Stimulated activated CD4-positive, alpha-beta T cell treated with anti-CD3 and anti-CD28 coated beads, Interleukin-1b, Interleukin-23, amount 100 ng/mL, for 48 hours (primary cell): ENCODE data around the gene ATP13A2.
"Not testable (repeated sequence)": the region's sequence is repeated elsewhere in the genome, so short reads cannot be mapped to it uniquely, and the experiment has no call there.

ENCODE experiments used
- DNase-seq: peaks from one replicate; pipeline ENCODE4 v3.0.0-alpha.2; 2020

The ATP13A2 gene

GRCh38 chr1:16978139-16978538, 33.6 kb downstream of the ATP13A2 start:
- DNase-seq: no peak

GRCh38 chr1:16977377-16977776, 34.4 kb downstream of the ATP13A2 start:
- no peak for DNase-seq

DNA sequence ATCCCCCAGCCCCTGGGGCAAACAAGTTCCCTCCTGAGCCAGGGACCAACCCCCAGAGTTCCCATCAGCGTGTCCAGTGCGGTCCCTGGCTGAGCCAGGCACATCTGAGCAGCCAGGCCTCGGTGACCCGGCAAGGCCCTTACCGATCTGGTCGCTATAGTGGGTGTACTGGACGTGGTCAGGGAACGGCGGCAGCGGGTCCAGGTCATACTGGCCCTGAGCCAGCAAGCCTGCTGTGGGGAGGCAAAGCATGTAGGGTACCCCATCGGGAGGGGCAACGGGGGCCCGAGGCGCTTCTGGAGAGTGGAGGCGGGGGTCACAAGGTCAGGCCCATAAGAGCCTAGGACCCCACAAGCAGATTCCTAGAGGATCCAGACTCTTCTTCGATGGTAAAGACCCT, 34.8 kb downstream of the ATP13A2 start:
- no peak for DNase-seq

DNA sequence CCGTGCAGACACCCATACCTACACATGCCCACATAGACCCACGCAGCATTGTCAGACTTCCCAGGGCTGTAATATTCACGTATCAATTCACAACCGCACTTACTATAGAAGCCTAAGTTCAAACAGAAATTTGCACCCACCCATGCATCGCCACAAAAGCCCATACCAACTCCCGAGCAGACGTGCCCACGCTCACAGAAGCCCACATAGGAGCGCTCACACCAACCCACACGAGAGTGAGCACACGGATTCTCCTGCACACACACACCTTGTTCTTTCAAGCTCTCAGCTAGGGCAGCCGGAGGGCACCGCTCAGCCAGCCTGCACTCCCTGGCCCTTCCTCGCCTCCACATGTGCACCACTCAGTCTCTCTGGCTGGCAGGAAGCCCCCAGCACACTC, 35.9 kb downstream of the ATP13A2 start:
- DNase-seq: no peak

GRCh38 chr1:16975211-16975610, 36.5 kb downstream of the ATP13A2 start:
- DNase-seq: no peak

- no peak for DNase-seq
These were observed 38.5 kb downstream of the ATP13A2 start for GRCh38 chr1:16973215-16973614.

GRCh38 chr1:16972189-16972895, 39.4 kb downstream of the ATP13A2 start:
- no peak for DNase-seq

DNA sequence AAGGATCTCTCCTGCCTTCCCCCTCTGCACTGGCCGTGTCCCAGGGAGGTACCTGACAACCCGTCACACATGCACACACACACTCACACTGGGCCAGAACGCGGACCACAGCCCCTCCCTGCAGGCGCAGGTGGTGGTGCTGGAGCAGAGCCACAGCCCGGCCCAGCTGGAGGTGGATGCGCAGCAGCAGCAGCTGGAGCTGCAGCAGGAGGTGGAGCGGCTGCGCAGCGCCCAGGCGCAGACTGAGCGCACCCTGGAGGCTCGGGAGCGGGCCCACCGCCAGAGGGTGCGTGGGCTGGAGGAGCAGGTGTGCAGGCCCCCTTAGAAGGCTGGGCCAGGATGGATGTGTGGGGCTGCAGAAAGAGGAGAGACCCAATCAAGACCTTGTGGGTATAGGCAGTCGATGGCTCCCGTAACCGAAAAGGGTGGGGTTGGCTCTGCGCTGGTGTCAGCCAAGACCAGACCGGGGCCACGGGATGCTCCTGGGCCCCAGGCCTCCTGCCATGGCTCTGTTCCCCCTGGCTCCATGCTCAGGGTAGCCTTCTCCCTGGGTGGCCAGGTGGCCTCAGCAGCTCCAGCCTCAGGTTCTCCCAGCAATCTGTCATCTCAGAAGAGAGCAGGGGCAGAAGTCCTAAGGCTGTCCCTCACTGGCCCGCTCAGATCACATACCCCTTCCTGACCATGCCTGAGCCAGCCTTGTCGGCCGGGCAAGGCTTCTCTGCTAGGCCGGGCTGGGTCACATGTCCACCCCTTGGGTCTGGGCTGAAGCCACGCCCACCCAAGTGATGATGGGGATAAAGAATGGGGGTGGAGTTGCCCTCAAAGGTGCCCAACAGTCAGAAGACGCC, 40.2 kb downstream of the ATP13A2 start:
- DNase-seq: no peak

DNA sequence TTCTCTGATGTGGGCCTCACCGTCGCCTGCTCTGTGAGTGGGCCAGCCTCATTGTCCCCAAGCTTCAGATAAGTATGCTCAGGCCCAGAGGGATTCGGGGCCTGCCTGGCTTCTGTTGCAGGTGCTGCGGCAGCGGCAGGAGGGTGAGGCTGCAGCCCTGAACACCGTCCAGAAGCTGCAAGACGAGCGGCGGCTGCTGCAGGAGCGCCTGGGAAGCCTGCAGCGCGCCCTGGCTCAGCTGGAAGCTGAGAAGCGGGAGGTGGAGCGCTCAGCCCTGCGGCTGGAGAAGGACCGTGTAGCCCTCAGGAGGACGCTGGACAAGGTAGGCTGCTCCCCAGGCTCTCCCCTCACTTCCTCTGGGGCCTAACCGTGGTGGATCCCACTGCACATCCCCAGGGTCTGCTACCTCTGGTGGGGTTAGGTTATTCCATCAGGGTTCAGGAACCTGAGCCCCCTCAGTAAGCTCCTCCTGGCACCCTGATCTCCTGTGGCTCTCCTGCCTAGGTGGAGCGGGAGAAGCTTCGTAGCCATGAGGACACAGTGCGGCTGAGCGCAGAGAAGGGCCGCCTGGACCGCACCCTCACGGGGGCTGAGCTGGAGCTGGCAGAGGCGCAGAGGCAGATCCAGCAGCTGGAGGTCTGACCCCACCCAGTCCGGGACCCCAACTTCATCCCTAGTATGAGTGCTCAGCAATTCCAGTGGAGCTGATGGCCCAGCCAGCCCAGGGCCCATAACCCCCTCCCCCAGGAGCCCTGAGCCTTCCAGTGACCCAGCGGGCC, 41.4 kb downstream of the ATP13A2 start:
- no peak for DNase-seq

GRCh38 chr1:16969651-16970050, 42.1 kb downstream of the ATP13A2 start:
- no peak for DNase-seq

GRCh38 chr1:16969057-16969611, 42.6 kb downstream of the ATP13A2 start:
- no peak for DNase-seq

GRCh38 chr1:16968372-16968771, 43.4 kb downstream of the ATP13A2 start:
- no peak for DNase-seq

DNA sequence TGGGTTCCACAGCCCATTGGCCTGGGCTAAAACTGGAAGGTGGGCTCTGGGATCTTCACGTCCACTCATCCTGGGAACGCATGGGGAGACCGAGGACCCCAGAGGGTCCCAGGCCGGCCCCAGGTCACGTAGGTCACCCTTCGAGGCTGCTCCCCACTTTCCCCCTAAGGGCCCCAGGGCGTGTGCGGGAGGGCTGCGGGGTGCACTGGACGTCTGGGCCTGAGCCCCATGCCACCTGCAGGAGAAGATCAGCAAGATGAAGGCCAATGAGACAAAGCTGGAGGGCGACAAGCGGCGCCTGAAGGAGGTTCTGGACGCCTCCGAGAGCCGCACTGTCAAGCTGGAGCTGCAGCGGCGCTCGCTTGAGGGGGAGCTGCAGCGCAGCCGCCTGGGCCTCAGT, 43.8 kb downstream of the ATP13A2 start:
- DNase-seq: no peak

DNA sequence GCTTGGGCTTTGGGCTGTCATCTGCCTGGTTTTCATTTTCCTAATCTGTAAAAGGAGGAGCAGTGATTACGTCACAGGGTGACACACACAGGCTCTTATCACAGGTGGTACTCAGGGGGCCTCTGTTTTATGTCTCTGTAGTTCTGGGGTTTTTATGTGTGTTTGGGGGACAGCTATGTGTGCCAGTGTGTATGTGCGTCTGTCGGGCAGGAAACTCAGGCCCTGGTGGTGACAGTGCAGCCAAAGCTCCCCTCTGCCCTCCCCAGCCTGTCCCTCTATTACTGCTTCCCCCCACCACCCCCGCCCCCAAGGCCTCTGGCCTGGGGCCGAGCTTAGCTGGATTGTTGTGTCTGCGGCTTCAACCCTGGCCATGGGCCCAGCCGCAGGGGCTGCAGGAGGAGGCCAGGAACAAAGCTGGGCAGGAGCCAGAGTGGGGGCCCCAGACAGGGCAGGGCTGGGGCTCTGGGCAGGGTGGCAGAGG, 44.6 kb downstream of the ATP13A2 start:
- no peak for DNase-seq

GRCh38 chr1:16966282-16966681, 45.4 kb downstream of the ATP13A2 start:
- no peak for DNase-seq

- no peak for DNase-seq
These were observed 46.2 kb downstream of the ATP13A2 start for GRCh38 chr1:16965486-16966067.

DNA sequence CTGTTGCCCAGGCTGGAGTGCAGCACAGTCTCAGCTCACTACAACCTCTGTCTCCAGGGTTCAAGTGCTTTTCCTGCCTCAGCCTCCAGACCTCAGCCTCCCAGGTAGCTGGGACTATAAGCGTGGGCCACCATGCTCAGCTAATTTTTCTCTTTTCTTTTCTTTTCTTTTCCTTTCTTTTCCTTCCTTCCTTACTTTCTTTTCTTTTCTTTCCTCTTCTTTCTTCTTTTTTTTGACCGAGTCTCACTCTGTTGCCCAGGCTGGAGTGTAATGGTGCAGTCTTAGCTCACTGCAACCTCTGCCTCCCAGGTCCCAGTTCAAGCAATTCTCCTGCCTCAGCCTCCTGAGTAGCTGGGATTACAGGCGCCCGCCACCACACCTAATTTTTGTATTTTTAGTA, 47.6 kb downstream of the ATP13A2 start:
- DNase-seq: not testable (repeated sequence)

DNA sequence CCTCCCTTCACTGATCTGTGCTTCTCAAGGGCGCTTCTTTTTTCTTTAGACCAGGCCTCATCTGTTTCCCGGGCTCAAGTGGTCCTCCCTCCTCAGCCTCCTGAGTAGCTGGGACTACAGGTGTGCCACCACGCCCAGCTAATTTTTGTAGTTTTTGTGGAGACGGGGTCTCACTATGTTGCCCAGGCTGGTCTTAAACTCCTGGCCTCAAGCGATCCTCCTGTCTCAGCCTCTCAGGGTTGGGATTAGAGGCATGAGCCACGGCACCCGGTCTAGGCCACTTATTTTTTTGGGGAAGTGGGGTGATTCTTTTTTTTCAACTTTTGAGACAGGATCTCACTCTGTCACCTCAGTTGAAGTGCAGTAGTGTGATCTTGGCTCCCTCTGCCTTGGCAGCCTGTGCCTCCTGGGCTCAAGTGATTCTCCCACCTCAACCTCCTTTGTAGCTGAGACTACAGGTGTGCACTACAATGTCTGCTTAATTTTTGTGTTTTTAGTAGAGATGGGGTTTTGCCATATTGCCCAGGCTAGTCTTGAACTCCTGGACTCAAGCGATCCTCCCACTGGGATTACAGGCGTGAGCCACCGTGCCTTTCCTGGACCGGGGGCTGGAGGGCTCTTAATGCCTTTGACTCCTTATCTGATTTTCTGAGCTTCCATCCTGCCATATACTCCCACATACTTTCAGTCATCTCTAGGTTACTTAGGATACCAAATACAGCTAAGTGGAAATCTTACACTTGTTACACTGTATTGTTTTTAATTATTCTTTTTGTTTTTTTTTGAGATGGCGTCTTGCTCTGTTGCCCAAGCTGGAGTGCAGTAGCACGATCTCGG, 50.2 kb downstream of the ATP13A2 start:
- no peak for DNase-seq

DNA sequence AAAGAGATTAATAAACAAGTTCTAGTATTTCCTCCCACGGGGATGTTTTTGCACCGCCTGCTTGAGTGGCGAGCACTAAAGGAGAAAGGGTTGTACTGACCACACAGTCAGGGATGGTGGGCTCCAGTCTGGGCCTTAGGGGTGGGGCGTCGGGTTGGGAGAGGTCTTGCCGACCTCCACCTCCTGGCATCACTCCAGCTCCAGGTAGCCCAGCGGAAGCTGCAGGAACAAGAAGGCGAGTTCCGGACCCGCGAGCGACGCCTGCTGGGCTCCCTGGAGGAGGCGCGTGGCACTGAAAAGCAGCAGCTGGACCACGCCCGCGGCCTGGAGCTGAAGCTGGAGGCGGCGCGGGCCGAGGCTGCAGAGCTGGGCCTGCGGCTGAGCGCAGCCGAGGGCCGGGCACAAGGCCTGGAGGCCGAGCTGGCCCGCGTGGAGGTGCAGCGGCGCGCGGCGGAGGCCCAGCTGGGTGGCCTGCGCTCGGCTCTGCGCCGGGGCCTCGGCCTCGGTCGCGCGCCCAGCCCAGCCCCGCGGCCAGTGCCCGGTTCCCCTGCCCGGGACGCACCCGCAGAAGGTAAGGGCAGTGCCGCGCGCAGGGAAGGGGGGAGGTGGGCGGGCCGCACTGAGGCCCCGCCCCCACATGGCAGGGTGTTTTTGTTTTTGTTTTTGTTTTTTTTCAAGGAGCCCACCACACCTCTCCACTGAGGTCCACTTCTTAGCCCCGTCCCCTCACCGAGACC, 51.0 kb downstream of the ATP13A2 start:
- DNase-seq: peak; percentile 84

GRCh38 chr1:16958475-16958874, 53.3 kb downstream of the ATP13A2 start:
- DNase-seq: no peak

GRCh38 chr1:16957731-16958130, 54.0 kb downstream of the ATP13A2 start:
- DNase-seq: no peak
